Left hindlimb (tissue), 1 donor: Measurements from ENCODE around the gene LCNL1.

Experiments
- DNase-seq: peaks from one replicate; pipeline ENCODE4 v3.0.0-alpha.2; 2018

Gene LCNL1

GRCh38 chr9:136977223-136977622 lies 5.6 kb upstream of the LCNL1 start, which contains the start of gene PTGDS:
PTGDS (plus strand) TSS chr9:136977504; CDS start chr9:136977579, 75 bp downstream.
- no peak for DNase-seq

- DNase-seq: no peak
Measured at GRCh38 chr9:136977649-136978072, 5.1 kb upstream of the LCNL1 start.

DNA sequence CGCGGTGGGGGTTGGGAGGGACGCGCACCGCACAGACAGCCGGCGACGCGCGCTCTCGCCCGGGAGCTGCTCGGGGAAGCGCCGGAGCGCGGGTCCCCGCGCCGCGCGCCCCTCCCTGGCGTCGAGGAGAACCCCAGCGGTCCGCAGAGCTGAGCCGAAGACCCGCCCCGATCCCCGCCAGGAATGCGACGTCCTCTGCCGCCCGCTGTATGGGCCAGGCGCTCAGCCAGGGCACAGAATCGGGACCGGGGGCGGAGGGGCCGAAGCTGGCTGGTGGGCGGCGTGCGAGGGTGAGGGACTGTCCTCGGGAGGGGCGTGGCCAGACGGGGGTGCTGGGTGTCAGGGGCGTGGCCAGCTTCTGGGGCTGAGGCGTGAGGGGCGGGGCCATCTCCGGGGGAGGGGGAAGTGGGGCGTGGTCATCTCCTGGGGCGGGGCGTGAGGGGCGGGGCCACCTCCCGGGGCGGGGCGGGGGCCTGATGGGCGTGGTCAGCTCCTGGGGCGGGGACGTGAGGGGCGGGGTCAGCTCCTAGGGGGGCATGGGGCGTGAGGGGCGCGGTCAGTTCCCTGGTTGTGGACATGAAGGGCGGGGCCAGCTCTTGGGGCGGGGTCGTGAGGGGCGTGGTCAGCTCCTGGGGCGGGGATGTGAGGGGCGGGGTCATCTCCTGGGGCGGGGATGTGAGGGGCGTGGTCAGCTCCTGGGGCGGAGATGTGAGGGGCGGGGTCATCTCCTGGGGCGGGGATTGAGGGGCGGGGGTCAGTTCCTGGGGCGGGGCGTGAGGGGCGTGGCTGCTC lies 4.5 kb upstream of the LCNL1 start:
- peak; percentile 74 for DNase-seq

- no peak for DNase-seq
Measured at GRCh38 chr9:136978865-136979544, 3.8 kb upstream of the LCNL1 start.

GRCh38 chr9:136979769-136980587 lies 2.8 kb upstream of the LCNL1 start:
- no peak for DNase-seq

DNA sequence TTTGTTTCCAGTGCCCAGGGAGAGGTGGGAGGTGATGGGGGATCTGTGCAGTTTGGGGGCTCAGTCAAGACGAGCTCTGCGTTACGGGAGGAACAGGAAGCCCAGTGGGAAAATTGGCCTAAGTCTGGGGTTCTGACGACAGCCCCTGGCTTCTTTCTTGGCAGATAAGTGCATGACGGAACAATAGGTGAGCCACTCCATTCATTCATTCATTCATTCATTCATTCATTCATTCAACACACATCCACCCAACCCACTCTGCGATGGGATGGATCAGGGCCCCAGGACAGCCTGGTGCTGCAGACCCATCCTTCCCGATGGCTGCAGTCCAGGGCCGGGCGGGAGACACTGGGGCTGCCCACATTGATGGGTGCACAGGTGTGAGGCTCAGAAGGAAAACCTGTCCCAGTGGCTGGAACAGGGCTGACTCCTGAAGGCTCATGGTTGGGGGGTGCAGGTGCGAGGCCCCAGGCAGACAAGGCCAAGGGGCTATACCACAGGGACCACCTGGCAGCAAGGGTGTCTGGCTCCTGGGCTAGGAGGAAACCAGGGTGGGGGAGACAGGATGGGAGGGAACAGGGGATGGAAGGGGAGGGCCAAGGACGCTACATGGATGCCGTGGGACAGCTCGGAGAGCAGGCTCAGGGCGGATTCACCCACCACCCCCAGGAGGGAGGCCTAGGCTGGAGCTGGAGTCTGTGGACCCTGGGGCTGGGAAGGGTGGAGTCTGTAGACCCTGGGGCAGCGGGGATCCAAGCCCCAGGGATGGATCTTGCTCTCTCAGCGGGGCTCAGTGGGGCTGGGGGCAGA lies 1.9 kb upstream of the LCNL1 start:
- DNase-seq: no peak

DNA sequence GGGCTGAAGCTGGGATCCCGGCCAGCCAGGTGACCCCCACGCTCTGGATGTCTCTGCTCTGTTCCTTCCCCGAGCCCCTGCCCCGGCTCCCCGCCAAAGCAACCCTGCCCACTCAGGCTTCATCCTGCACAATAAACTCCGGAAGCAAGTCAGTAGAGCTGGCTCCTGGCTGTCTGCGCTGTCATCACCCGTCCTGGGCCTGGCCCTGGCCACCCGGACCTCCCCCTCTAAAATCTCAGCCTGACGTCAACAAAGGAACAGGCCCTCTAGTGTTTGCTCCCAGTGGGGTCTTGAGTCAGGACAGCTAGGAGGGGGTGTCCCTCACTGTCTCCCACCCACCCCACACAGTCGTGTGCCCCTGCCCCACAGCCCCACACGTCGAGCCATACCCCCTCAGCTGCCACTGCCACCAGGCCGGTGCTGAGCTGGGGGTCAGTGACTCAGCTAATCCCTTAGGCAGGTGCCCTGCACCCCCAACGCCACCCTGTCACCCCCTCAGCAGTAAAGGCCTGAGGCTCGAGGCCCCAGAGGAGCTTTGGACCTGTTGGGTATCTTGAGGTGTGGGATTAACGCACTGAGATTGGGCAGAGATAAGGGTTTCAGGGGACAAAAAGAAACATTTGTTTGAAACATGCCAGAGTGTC lies 1.1 kb upstream of the LCNL1 start:
- no peak for DNase-seq

DNA sequence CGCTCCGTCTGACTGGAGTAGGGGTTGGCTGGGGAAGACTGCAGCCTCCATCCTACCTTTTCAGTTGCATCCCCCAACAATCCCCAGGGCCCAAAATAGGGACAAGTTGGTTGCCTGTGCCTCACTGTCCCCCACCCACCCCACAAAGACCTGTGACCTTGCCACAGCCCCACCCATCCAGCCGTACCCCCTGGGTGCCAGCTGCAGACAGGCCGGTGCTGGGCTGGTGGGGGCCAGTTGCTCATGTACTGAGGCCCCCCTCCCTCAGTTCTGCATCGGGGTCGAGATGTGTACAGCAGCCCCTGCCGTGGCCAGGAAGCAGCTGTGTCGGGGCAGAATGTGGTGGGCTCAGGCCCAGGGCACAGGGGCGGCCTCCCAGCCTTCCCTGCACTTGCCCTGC lies 374 bp downstream of the LCNL1 start:
- DNase-seq: no peak

DNA sequence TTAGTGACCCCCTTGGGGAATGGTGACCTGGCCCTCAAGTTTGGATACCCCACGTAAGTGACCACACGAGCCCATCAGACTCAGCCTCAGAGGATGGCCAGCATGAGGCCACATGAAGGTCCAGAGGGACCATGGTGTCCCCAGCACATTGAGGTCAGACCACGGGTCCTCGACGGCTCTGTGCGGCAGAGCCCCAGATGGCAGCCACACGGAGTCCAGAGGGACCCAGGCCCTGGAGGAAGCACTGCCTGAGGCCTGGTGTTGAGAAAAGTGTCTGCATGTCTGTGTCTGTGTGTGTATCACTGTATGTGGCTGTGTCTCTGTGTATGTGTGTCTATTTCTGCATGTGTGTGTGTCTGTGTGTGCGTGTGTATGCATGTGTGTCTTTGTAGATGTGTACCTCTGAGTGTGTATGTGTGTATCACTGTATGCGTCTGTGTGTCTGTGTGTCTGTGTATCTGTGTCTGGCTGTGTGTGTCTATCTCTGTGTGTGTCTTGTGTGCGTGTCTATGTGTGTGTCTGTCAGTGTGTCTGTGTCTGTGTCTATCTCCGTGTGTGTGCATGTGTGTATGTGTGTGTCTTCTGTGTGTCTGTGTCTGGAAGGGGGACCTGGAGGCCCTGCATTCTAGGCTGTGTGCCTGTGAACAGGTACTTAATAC lies 992 bp downstream of the LCNL1 start:
- DNase-seq: no peak

DNA sequence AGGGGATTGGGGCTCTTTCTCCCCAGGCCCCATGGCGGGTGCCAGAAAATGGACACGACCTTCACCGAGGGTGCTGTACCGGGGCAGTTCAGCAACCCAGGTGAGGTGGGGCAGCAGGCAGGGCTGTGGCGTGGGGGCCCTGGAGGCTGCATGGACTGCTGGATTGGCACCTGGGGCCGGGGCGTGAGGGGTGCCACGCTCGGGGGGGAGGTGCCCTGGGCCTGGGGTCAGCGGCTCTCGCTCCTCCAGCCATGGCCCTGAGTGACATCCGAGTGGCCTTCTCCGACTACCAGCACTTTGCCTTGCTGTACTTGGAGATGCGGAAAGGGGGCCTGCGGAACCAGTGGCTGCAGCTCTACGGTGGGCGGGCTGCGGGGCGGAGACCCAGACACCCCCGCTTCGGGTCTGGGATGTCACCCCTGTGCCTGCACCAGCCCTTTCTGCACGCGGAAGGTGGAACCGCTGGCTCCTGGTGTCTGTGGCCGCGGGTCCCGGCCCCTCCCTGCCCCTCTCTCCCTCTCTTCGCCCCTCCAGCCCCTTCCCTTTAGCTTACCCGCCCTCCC lies 1.8 kb downstream of the LCNL1 start:
- DNase-seq: no peak

DNA sequence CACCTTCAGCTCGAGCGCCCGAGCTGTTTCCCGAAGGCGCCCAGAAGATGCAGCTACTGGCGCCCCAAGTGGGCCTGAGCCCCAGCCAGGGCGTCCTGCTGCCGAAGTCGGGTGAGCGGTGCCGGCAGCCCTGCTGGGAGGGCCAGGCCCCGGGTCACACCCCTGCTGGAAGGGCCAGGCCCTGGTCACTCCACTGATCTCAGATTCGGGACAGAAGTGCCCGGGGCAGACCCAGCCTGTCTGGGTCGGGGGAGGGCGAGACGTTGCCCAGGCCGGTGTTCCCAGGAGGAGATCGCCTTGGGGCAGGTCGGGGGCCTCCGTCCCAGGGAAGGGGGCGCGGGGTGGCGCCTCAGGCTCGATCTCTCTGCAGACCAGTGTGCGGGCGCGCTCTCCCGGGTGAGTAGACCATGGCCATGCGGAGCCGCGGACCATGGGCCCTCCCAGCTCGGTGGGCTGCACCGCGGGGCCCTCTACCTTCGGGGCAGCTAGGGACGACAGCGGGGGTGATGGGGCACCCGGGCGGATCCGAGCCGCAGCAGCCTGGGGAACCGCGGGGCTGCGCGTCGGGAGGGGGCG lies 2.3 kb downstream of the LCNL1 start:
- no peak for DNase-seq

DNA sequence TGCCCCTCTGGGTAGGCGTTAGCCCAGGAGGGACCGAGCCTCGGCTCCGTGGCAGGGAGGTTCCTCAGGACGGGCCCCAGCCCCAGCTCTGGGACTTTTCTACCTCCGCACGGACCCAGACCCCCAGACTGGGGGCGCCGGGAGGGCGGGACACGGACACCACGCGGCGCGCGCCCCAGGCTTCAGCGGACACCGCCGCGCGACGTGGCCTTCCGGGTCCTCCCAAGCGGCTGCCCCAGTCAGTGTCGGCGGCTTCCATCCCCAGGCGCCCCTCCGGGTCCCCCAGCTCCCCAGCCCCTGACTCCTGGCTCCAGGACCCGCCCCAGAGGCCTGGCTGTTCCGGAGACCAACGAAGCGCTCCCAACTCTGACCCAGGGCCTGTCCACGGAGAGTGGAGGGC lies 3.1 kb downstream of the LCNL1 start:
- no peak for DNase-seq

- DNase-seq: no peak
Measured at GRCh38 chr9:136988872-136989271, 6.1 kb downstream of the LCNL1 start.

DNA sequence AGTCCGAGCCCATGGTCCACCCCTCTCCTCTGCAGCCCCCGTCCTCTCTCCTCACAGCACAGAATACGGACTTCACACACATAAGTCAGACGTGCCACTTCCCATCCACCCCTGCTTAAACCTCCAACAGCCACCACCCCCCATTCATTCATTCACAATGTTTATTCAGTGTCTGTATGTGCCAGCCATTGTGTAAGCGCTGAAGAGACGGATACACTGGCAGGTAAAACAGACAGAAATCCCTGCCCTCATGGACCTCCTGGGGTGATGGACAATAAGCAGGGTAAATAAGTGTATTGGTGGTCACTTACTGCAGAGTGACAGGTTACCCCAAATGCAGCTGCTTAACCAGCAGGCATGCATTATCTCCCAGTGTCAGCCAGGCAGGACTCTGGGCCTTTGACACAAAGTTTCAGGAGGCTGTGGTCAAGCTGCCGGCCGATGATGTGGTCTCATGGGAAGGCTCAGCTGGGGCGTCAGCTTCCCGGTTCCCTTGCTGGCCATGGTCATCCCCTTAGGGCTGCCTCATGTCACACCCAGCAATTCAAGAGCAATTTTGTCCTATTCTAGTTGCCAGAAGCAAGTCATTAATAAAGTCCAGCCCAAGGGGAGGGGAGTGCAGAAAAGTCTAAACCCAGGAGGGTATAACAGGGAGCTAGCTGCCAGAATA lies 7.6 kb downstream of the LCNL1 start:
- DNase-seq: no peak

GRCh38 chr9:136991993-136992818 lies 9.4 kb downstream of the LCNL1 start, which contains the start of gene PAXX:
PAXX (plus strand) TSS chr9:136992422; CDS start chr9:136992444, 22 bp downstream.
- peak; percentile 92 for DNase-seq

DNA sequence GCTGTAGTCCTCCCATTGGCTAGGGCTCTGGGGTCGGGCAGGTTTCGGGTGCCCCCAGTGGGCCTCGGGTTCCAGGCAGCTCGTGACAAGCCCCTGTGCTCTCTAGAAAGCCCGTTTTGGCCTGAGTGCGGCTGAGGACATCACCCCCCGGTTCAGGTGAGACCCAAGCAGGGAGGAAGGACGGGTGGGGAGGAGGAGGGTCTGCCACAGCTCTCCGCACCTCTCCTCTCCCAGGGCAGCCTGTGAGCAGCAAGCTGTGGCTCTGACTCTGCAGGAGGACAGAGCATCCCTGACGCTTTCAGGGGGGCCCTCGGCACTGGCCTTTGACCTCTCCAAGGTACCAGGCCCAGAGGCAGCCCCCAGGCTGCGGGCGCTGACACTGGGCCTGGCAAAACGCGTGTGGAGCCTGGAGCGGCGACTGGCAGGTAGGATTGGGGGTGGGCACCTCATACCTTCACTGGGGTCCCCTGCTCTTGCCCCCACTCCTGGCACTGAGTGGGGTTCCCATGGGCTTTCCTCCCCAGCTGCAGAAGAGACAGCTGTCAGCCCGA lies 10.1 kb downstream of the LCNL1 start:
- DNase-seq: no peak

DNA sequence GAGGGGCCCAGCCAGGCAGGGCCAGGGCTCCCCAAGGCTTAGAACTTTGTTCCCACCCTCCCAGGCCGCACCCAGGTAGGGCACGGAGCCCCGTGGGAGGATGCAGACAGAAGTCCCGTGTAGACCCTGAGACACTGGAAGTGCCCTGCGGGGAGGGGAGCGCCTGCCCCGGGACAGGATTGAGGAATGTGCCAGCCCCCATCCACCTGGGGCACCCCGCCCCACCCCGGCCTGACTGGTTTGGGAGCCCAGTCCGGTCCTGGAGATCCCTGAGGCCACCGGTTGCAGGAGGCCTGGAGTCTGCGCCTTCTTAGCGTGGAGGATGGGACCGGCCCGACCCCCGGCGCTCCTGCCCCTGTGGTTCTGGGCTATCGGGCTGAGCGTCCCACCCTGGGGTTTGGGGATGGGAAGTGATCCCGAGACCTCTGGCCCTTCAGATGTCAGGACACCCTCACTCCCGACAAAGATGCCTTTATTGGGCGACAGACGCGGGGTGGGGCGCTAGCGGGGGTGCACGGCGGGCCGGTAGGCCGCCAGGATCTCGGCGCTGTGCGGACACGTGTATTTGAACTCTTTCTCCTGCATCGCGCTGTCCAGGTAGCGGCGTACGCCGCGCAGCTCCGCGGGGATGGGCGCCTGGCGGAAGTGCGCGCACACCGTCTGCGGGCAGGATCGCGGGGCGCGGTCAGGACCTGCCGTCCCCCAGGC lies 11.5 kb downstream of the LCNL1 start:
- no peak for DNase-seq

- DNase-seq: no peak
Measured at GRCh38 chr9:136994888-136995230, 12.1 kb downstream of the LCNL1 start.
